Stimulated activated effector memory CD8-positive, alpha-beta T cell treated with anti-CD3 and anti-CD28 coated beads, Interleukin-12 subunit alpha, Interleukin-12 subunit beta, amount 100 ng/mL, for 72 hours (primary cell): ENCODE results near the gene TSPAN2.

Experiments
- ATAC-seq: fragments of 150-1000 bp; cut with Tn5 transposase; 2 replicates; pipeline ENCODE4 v1.10.0; 2021
- DNase-seq, 2 donors: peaks; one replicate each; pipeline ENCODE4 v3.0.0; 2021 to 2022; ENCODE audit warnings: low spot score in 2 of 2
- H3K27ac Mint-ChIP-seq: one replicate; pipeline ENCODE4 v1.8.0; 2022; ENCODE audit warnings: mild to moderate bottlenecking, mixed read lengths
- H3K36me3 Mint-ChIP-seq: one replicate; pipeline ENCODE4 v1.8.0; 2022; ENCODE audit warnings: mild to moderate bottlenecking, mixed read lengths
- H3K4me1 Mint-ChIP-seq: one replicate; pipeline ENCODE4 v1.8.0; 2022; ENCODE audit warnings: mixed read lengths
- H3K4me3 Mint-ChIP-seq: one replicate; pipeline ENCODE4 v1.8.0; 2022; ENCODE audit warnings: mild to moderate bottlenecking, mixed read lengths
- H3K9me3 Mint-ChIP-seq: one replicate; pipeline ENCODE4 v1.8.0; 2022; ENCODE audit warnings: mixed read lengths

TSPAN2 gene

DNA sequence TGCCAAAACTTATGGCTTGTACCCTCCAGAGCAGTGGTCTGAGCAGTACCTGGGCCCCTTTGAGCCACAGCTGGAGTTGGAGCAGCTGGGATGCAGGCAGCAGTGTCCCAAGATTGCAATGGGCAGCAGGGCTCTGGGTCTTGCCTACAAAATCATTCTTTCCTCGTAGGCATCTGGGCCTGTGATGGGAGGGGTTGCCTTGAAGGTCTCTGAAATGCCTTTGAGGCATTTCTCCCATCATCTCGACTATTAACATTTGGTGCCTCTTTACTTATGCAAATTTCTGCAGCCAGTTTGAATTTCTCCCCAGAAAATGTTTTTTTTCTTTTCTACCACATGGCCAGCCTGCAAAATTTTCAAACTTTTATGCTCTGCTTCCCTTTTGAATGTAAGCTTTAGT is 31.0 kb upstream of the TSPAN2 start:
- no peak overlapping the region for H3K4me3 Mint-ChIP-seq

GRCh38 chr1:115118611-115119010 is 29.3 kb upstream of the TSPAN2 start:
- DNase-seq (no peak), ATAC-seq (no peak)
- Mint-ChIP-seq H3K27ac (no peak overlapping the region), H3K9me3 (peaks cover 17% of the 10 kb centered on the region), H3K4me3 (no peak overlapping the region), H3K4me1 (no peaks in the 10 kb centered on the region), H3K36me3 (no peaks in the 10 kb centered on the region)

More for the DNA sequence above, 31.0 kb upstream of the TSPAN2 start:
- peaks cover 21% of the 10 kb centered on the region for H3K9me3 Mint-ChIP-seq
- ATAC-seq, result no peak
- no peaks in the 10 kb centered on the region for H3K36me3 Mint-ChIP-seq
- DNase-seq, result no peak
- H3K4me1 Mint-ChIP-seq, result no peaks in the 10 kb centered on the region
- no peak overlapping the region for H3K27ac Mint-ChIP-seq

GRCh38 chr1:115118086-115118485 is 28.8 kb upstream of the TSPAN2 start:
- Mint-ChIP-seq H3K4me1 (no peaks in the 10 kb centered on the region), H3K36me3 (no peaks in the 10 kb centered on the region), H3K27ac (no peak overlapping the region), H3K9me3 (peaks cover 15% of the 10 kb centered on the region), H3K4me3 (no peak overlapping the region)
- ATAC-seq, result no peak
- DNase-seq, result no peak

DNA sequence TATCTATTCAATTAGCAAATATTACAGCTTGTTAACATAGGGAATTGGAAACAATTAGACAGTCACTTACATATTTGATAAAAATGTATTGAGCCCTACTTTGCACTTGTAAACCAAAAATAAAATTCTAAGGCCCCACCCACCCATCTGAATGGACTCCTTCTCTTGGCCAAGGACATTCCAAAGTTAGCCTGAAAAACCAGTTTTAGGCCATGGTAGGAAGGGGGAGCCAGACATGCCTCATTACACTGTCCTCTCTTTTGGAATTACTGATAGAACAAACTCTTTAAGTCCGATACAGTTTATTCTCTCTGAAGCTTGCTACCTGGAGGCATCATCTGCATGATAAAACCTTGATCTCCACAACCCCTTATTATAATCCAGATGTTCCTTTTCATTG is 28.0 kb upstream of the TSPAN2 start:
- Mint-ChIP-seq H3K4me3 (no peak overlapping the region), H3K4me1 (no peaks in the 10 kb centered on the region), H3K27ac (no peak overlapping the region), H3K9me3 (peaks cover 13% of the 10 kb centered on the region), H3K36me3 (no peaks in the 10 kb centered on the region)
- no peak for DNase-seq
- ATAC-seq, result no peak

- no peak overlapping the region for H3K4me3 Mint-ChIP-seq
- ATAC-seq (no peak), DNase-seq (no peak)
- no peak overlapping the region for H3K27ac Mint-ChIP-seq
- peaks cover 7% of the 10 kb centered on the region for H3K9me3 Mint-ChIP-seq
- no peaks in the 10 kb centered on the region for H3K36me3 Mint-ChIP-seq
- H3K4me1 Mint-ChIP-seq, result no peaks in the 10 kb centered on the region
These were observed 27.2 kb upstream of the TSPAN2 start for GRCh38 chr1:115116512-115116911.

DNA sequence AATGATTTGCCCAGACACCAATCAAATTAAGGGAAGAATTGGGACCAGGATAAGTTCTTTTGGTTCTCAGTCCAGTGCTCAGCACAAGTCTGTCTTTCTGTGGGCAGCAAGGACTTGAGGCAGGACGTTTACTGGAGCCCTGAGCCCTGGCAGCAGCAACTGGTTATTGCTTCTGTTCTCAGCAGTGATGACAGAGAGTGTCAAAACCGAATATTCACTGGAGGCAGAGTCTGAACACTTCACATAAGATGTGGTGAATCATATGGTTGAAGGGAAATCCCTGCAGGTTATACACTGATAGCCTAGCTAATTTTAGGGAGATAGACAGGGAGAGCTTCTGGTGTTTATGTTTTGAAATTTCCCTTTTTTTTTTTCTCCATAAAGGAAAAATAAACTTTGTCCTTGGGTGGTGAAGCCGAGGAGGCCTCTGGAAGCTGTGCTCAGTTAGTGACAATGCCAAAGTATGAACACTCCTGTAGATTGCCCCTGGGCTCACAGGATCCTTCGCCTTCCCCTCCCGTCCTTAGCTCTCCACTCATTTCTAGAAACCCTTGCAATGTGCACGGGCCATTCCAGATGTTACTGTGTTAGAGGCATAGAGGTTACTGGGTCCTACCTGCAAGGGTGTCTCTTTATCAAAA is 26.3 kb upstream of the TSPAN2 start:
- Mint-ChIP-seq H3K4me3 (no peak overlapping the region), H3K4me1 (no peaks in the 10 kb centered on the region), H3K27ac (no peak overlapping the region), H3K36me3 (no peaks in the 10 kb centered on the region), H3K9me3 (peaks cover 3% of the 10 kb centered on the region)
- ATAC-seq, result no peak
- no peak for DNase-seq

DNA sequence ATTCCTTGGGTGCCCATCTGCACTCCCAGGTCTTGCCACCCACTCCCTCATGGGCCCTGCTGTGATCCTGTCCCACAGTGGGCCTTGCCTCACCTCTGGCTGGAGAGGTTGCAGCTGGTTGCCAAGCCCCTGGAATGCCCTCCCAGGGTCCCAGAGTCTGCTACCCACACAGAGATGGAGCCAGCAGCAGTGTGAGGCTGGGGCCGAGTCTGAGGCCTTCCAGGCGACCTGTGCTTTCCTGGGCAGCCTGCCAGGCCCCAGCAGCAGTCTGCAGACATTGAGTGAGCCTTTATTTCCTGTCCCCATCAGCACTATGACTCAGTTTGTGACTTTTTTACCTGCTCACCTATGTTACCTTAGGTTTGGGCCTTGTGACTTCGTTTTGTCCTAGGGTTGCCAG is 25.0 kb upstream of the TSPAN2 start:
- Mint-ChIP-seq H3K36me3 (no peaks in the 10 kb centered on the region), H3K9me3 (no peaks in the 10 kb centered on the region), H3K4me1 (no peaks in the 10 kb centered on the region), H3K27ac (no peak overlapping the region), H3K4me3 (no peak overlapping the region)
- ATAC-seq, result peak; percentile 16
- no peak for DNase-seq

GRCh38 chr1:115113766-115114165 is 24.5 kb upstream of the TSPAN2 start:
- Mint-ChIP-seq H3K4me1 (no peaks in the 10 kb centered on the region), H3K4me3 (no peak overlapping the region), H3K27ac (no peak overlapping the region), H3K36me3 (no peaks in the 10 kb centered on the region), H3K9me3 (no peaks in the 10 kb centered on the region)
- DNase-seq (no peak), ATAC-seq (peak; percentile 34)

DNA sequence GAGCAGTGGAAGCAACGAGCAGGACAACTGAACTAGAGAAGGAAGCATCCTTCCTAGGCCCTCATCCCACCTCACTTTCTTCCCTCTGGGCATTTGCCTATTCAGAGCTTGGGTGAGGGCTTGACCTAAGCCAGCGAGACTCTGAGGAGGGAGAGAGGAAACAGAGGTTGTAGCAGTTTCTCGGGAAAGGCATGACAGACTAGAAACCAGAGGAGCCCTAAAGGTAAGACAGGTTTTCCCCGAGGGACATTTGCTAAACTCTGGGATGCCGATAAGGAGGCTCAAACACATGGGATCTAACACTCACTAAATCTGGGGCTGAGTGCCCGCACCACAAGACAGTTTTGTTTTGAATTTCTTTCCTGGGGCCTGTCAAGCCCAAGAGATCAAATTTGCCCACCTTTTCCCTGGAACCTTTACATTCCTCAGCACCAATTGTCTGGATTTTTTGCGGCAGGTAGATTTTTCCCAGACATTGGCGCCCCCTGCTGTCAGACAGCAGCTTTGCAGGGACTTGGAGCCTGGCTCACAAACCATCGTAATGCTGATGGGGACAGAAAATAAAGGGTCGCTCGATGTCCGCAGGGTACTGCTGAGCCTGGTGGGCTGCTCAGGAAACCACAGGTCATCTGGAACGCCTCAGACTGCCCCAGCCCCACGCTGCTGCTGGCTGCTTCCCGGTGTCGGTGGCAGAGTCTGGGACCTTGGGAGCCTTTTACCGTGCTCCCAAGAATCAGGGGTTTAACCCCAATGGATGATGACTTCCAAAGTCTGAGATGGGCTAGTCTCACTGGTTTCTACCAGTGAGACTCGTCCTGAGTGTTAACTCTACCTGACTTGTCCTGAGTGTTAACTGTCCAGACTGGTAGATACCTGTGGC is 23.4 kb upstream of the TSPAN2 start:
- peaks cover 6% of the 10 kb centered on the region for H3K4me1 Mint-ChIP-seq
- no peaks in the 10 kb centered on the region for H3K36me3 Mint-ChIP-seq
- no peaks in the 10 kb centered on the region for H3K9me3 Mint-ChIP-seq
- H3K27ac Mint-ChIP-seq, result no peak overlapping the region
- DNase-seq (peak in 1 of 2 donors; percentile 66), ATAC-seq (no peak)
- H3K4me3 Mint-ChIP-seq, result no peak overlapping the region

DNA sequence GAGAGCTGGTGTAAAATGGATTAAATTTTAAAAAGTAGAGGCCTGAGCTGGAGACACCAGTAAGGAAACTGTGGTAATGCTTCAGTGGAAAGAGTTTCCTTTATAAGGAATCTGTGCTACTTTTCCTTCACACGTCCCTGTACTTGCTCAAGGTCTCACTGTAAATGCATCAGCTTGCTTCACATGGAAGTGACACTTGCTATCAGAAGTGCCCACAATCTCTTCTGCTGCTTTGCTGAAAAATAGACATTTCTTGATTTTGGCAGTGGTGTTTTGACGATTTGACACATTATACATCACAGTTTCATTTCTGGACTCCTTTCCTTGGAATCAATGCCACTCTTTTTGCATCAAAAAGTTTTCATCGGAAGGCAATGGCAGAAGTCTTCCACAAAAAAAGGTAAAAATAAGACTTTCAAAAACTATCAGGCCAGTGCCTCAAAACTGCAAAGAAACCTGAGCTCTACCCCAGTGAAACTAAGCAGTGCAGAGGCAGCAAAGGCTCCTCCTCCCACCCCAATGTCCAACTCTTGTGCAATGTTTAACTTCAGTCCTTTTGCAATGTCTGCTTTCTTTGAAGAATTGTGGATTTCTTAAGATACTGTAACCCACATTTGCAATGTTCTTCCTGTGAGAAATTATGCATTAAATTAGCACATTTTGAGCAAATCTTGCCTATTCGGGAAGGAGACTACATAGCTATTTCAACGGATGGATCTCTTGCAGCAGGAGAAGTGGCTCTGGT is 18.4 kb upstream of the TSPAN2 start:
- H3K4me3 Mint-ChIP-seq, result no peak overlapping the region
- no peaks in the 10 kb centered on the region for H3K9me3 Mint-ChIP-seq
- H3K27ac Mint-ChIP-seq, result no peak overlapping the region
- DNase-seq (no peak), ATAC-seq (no peak)
- peaks cover 15% of the 10 kb centered on the region for H3K4me1 Mint-ChIP-seq
- H3K36me3 Mint-ChIP-seq, result no peaks in the 10 kb centered on the region

DNA sequence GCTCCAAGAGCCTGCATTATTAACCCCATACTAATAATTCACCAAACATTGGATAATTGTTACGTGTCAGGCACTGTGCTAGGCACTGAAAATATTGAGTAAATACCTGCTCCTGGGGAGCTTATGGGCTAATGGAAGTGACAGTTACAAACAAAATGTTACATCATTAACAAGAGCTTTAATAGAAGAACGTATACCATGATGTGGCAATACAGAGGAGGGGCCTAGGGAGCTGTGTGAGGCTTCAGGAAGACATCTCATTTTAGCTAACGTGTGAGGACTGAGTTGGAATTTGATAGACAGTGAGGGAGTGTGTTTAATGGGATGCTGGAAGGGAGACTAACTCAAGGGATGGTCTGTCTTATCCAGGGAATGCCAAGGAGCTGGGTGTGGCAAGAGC is 16.5 kb upstream of the TSPAN2 start:
- peaks cover 15% of the 10 kb centered on the region for H3K4me1 Mint-ChIP-seq
- no peak overlapping the region for H3K4me3 Mint-ChIP-seq
- ATAC-seq (no peak), DNase-seq (no peak)
- H3K9me3 Mint-ChIP-seq, result no peaks in the 10 kb centered on the region
- H3K27ac Mint-ChIP-seq, result no peak overlapping the region
- no peaks in the 10 kb centered on the region for H3K36me3 Mint-ChIP-seq

GRCh38 chr1:115099693-115100050 is 10.4 kb upstream of the TSPAN2 start:
- Mint-ChIP-seq H3K36me3 (no peaks in the 10 kb centered on the region), H3K9me3 (no peaks in the 10 kb centered on the region), H3K4me1 (peaks cover 34% of the 10 kb centered on the region), H3K27ac (peak overlapping the region; percentile 95), H3K4me3 (peak overlapping the region; percentile 80)
- no peak for DNase-seq
- ATAC-seq, result peak; percentile 88

DNA sequence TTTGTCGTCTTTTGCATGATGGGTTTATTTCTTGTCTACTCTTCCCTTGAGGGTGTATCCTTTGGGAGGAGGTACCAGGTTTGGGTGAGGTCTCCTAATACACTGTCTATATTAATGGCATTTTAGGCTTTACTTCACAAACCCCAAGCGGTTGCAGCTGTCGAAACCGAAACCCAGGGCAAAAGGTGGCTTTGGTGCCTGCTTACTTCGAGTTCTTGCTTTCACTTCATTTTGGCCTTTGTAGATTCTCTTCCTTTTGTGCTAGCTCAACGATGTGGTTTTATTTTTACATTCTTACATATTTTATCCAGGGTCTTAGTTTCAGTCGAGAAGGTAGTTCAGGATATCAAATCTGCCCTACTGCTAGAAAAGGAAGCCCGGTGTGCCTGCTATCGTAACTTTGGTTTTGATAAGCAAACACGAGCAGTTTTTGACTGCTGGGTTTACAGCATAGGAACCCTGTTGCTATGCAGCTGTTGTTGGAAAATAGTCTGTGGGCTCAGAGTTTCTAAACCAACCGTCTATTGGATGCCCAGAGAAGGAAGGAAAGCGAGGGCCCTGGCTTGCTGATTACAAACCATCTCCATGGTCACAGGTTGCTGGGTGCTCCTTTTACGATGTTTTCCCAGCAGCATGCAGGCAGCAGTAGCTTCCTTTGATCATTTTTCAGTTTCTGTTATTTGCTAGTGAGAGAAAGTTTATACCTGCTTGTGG is 9.8 kb upstream of the TSPAN2 start:
- Mint-ChIP-seq H3K27ac (peak overlapping the region; percentile 95), H3K36me3 (no peaks in the 10 kb centered on the region), H3K9me3 (no peaks in the 10 kb centered on the region), H3K4me1 (peaks cover 34% of the 10 kb centered on the region), H3K4me3 (peak overlapping the region; percentile 80)
- DNase-seq (peak in 1 of 2 donors; percentile 70), ATAC-seq (peak; percentile 86)

- Mint-ChIP-seq H3K4me1 (peaks cover 35% of the 10 kb centered on the region), H3K36me3 (no peaks in the 10 kb centered on the region), H3K27ac (no peak overlapping the region), H3K9me3 (no peaks in the 10 kb centered on the region), H3K4me3 (no peak overlapping the region)
- ATAC-seq (no peak), DNase-seq (no peak)
These were observed 2.9 kb upstream of the TSPAN2 start for GRCh38 chr1:115092175-115092574.

GRCh38 chr1:115091572-115091971 is 2.3 kb upstream of the TSPAN2 start:
- H3K27ac Mint-ChIP-seq, result no peak overlapping the region
- ATAC-seq (no peak), DNase-seq (no peak)
- H3K36me3 Mint-ChIP-seq, result no peaks in the 10 kb centered on the region
- no peak overlapping the region for H3K4me3 Mint-ChIP-seq
- peaks cover 37% of the 10 kb centered on the region for H3K4me1 Mint-ChIP-seq
- H3K9me3 Mint-ChIP-seq, result no peaks in the 10 kb centered on the region
